Ovary (tissue), 9 donors: ENCODE results near the gene TBC1D12. TPM values are rescaled to one million over a fixed set of nuclear protein-coding genes. Genes with fewer than 3 reads are reported as not detected.

Experiments
- DNase-seq, 5 donors: peaks; one replicate each; pipeline ENCODE4 v3.0.0-alpha.2; 2019 to 2020
- H3K27ac ChIP-seq, 2 donors: fragments of 200-600 bp; one replicate each; pipeline versions ENCODE4 v1.5.1 to v1.8.0; 2019 to 2022
- H3K27me3 ChIP-seq: fragments of 200-600 bp; one replicate; pipeline ENCODE4 v1.8.0; 2022
- H3K36me3 ChIP-seq: fragments of 200-600 bp; sonication (generic); one replicate; pipeline ENCODE4 v1.5.1; 2019
- H3K4me1 ChIP-seq: one replicate; pipeline ENCODE4 v1.8.1; 2013; ENCODE audit warnings: mild to moderate bottlenecking, moderate library complexity; ENCODE audit not compliant: insufficient read depth
- H3K4me3 ChIP-seq: fragments of 200-600 bp; sonication (generic); one replicate; pipeline ENCODE4 v1.5.1; 2017
- H3K9me3 ChIP-seq, 2 donors: fragments of 200-600 bp in 1 of 2; sonication (generic) in 1 of 2; one replicate each; pipeline versions ENCODE4 v1.5.1 to v1.8.1; 2013 to 2019; ENCODE audit warnings: mild to moderate bottlenecking in 1 of 2, moderate library complexity in 1 of 2
- CTCF ChIP-seq, 3 donors: fragments of 450-650 bp in 2 of 3; fragments of 200-600 bp in 1 of 3; IDR thresholded peaks; one replicate each; pipeline versions ENCODE4 v1.5.1 to v1.8.0; 2016 to 2022; ENCODE audit warnings: antibody characterized with exemption in 3 of 3, mild to moderate bottlenecking in 1 of 3
- EP300 ChIP-seq: sonication (generic); formaldehyde crosslinking; IDR thresholded peaks from one replicate; pipeline ENCODE4 v1.6.1; 2017; ENCODE audit warnings: antibody characterized with exemption
- POLR2A ChIP-seq: fragments of 450-650 bp; IDR thresholded peaks from one replicate; pipeline ENCODE4 v1.6.1; 2017; ENCODE audit warnings: antibody characterized with exemption, mild to moderate bottlenecking, moderate library complexity
- WGBS, 3 donors: extraction: QIAGEN DNeasy Blood & Tissue Kit in 1 of 3; methylation state at CpG; one replicate each; pipeline versions ENCODE4 v1.1.5 to v1.1.7; 2013 to 2017; 5-methylcytosine and 5-hydroxymethylcytosine counted together
- intact Hi-C, 4 donors: fragments of 100-400 bp; cut with DNase I; formaldehyde crosslinking; loops; one replicate each; pipeline versions ENCODE4 v1.11.0 to v1.15.1; 2022 to 2023
- polyA plus RNA-seq, 2 donors: library from polyadenylated mRNA; stranded (reverse); fragments of 200-250 nt in 1 of 2; fragments of 350-450 nt in 1 of 2; fragmentation: Illumina TruSeq in 1 of 2; extraction: RNeasy Lipid Tissue Mini Kit (QIAGEN cat#74804) in 1 of 2; gene quantifications; one replicate each; pipeline ENCODE4 v1.2.3, GENCODE V29; 2013 to 2014
- total RNA-seq, 7 donors: library from RNA; depleted of rRNA in 2 of 7; stranded (reverse); fragments of >200 nt in 2 of 7; fragmentation: NEBNext Ultra II Directional in 3 of 7; extraction: Animal tissue kit (Norgen Biotek cat#: 25700) in 3 of 7; gene quantifications; one replicate each; pipeline versions ENCODE4 v1.1.0 to v1.2.4, GENCODE V29; 2016 to 2023
- donor health status: DM: no; HTN: no; CAD: no; lungs with moderate emphysema.
- donor health status: DM: no; HTN: no; CAD: no.
- donor health status: Bipolar disorder and iron deficiency.
- donor health status: DM: yes; HTN: yes; CAD: no.
- donor health status: DM: no; HTN: no; CAD: no.
- donor health status: DM: yes; HTN: yes; CAD: no.

Gene TBC1D12
- total and polyA plus RNA-seq, 9 donors: 5.6 to 20.4 (median 10.2) TPM

- TF ChIP-seq CTCF (IDR thresholded peaks at IDR 0.05) (no peak), EP300 (no peak)
- Histone ChIP-seq H3K4me1 (peaks cover 4% of the 10 kb centered on the region), H3K36me3 (no peaks in the 10 kb centered on the region), H3K27ac (no peak overlapping the region), H3K4me3 (no peak overlapping the region), H3K27me3 (no peaks in the 10 kb centered on the region), H3K9me3 (no peaks in the 10 kb centered on the region)
- WGBS, 3 donors: 84 to 88% (median 87%) methylated on average over 7 of the region's 7 CpGs
- intact Hi-C loops: no loop called here
- DNase-seq: no peak
Measured at GRCh38 chr10:94409021-94409657, 6.8 kb downstream of the TBC1D12 start.

GRCh38 chr10:94411304-94411703 lies 9.0 kb downstream of the TBC1D12 start:
- intact Hi-C loops: no loop called here

GRCh38 chr10:94412449-94412848 lies 10.1 kb downstream of the TBC1D12 start:
- intact Hi-C loops: no loop called here
- 12 to 16% (median 12%) methylated on average over 3 of the region's 3 CpGs for WGBS, 3 donors
- peaks cover 5% of the 10 kb centered on the region for H3K4me1 ChIP-seq
- H3K4me3 ChIP-seq: no peak overlapping the region
- TF ChIP-seq POLR2A: no peak
- no peak for TF ChIP-seq EP300
- TF ChIP-seq CTCF (IDR thresholded peaks at IDR 0.05): no peak
- no peak overlapping the region for H3K27ac ChIP-seq
- no peaks in the 10 kb centered on the region for H3K27me3 ChIP-seq
- DNase-seq: no peak
- H3K36me3 ChIP-seq: no peaks in the 10 kb centered on the region
- no peaks in the 10 kb centered on the region for H3K9me3 ChIP-seq

More at GRCh38 chr10:94411304-94411703, 9.0 kb downstream of the TBC1D12 start:
- Histone ChIP-seq H3K4me3 (no peak overlapping the region), H3K36me3 (no peaks in the 10 kb centered on the region), H3K9me3 (no peaks in the 10 kb centered on the region), H3K27me3 (no peaks in the 10 kb centered on the region), H3K27ac (no peak overlapping the region), H3K4me1 (peaks cover 3% of the 10 kb centered on the region)
- no peak for TF ChIP-seq EP300
- TF ChIP-seq POLR2A: no peak
- 94 to 96% (median 95%) methylated on average over 3 of the region's 3 CpGs for whole genome bisulfite sequencing, 3 donors
- no peak for DNase-seq

- Histone ChIP-seq H3K4me1 (peaks cover 3% of the 10 kb centered on the region), H3K4me3 (no peak overlapping the region), H3K9me3 (no peaks in the 10 kb centered on the region), H3K27ac (no peak overlapping the region), H3K36me3 (no peaks in the 10 kb centered on the region), H3K27me3 (no peaks in the 10 kb centered on the region)
- DNase-seq: no peak
- TF ChIP-seq CTCF (IDR thresholded peaks at IDR 0.05) (no peak), EP300 (no peak), POLR2A (no peak)
- intact Hi-C loops: no loop called here
- 13 to 29% (median 16%) methylated on average over 1 of the region's 1 CpG for WGBS, 3 donors
Measured at GRCh38 chr10:94413361-94413760, 11.0 kb downstream of the TBC1D12 start.

GRCh38 chr10:94416896-94417295 lies 14.6 kb downstream of the TBC1D12 start:
- intact Hi-C loops: no loop called here
- TF ChIP-seq POLR2A (no peak), CTCF (IDR thresholded peaks at IDR 0.05) (no peak), EP300 (no peak)
- no peak for DNase-seq
- Histone ChIP-seq H3K27ac (no peak overlapping the region), H3K27me3 (no peaks in the 10 kb centered on the region), H3K4me1 (peaks cover 3% of the 10 kb centered on the region), H3K9me3 (no peaks in the 10 kb centered on the region), H3K4me3 (no peak overlapping the region), H3K36me3 (no peaks in the 10 kb centered on the region)
- 52 to 62% (median 55%) methylated on average over 3 of the region's 3 CpGs for WGBS, 3 donors
